ENCODE data around the gene NLRP11. TPM values are rescaled to one million over a fixed set of nuclear protein-coding genes. Genes with fewer than 3 reads are reported as not detected.
"Not testable (repeated sequence)": the region's sequence is repeated elsewhere in the genome, so short reads cannot be mapped to it uniquely, and the experiment has no call there.

The NLRP11 gene
- polyA plus RNA-seq, 10 donors = 0.03 to 0.06 TPM; not detected in 8

GRCh38 chr19:55778331-55778730, 53.5 kb downstream of the NLRP11 start:
- DNase-seq = no peak

GRCh38 chr19:55777528-55777927, 54.3 kb downstream of the NLRP11 start:
- DNase-seq = no peak

GRCh38 chr19:55769632-55770031, 62.2 kb downstream of the NLRP11 start:
- not testable (repeated sequence) for DNase-seq

- not testable (repeated sequence) for DNase-seq
These were observed 63.0 kb downstream of the NLRP11 start, which contains the start of gene RFPL4AL1 for GRCh38 chr19:55768818-55769217. TSS of gene RFPL4AL1 (plus strand) at chr19:55769118. CDS start at chr19:55771805, 2,687 bp downstream.

GRCh38 chr19:55766466-55766865, 65.3 kb downstream of the NLRP11 start:
- no peak for DNase-seq

GRCh38 chr19:55758797-55759196, 73.0 kb downstream of the NLRP11 start, which contains the start of gene RFPL4A:
TSS of gene RFPL4A (plus strand) at chr19:55759097. CDS start at chr19:55761801, 2,704 bp downstream.
- DNase-seq = not testable (repeated sequence)

- DNase-seq = not testable (repeated sequence)
These were observed 75.0 kb downstream of the NLRP11 start for GRCh38 chr19:55756808-55757207.

GRCh38 chr19:55753401-55753800, 78.4 kb downstream of the NLRP11 start:
- no peak for DNase-seq

GRCh38 chr19:55750715-55751114, 81.1 kb downstream of the NLRP11 start:
- no peak for DNase-seq

- DNase-seq = no peak
These were observed 93.5 kb downstream of the NLRP11 start, which contains the start of gene NLRP9 for GRCh38 chr19:55738302-55738701. TSS of gene NLRP9 (minus strand) at chr19:55738402. CDS start at chr19:55738374, 28 bp downstream.

Other genes starting within 250 kb of the NLRP11 start
- 10 to 100 TPM in 8 of 10 donors, 1 to 10 TPM in 2; 8.5 to 13.3 (median 11.1) TPM for gene FIZ1, start 232.5 kb downstream of the NLRP11 start, polyA plus RNA-seq (ENCODE audit: insufficient read length in 10 of 10)
- 1 to 10 TPM; 4.6 to 9.1 (median 7.2) TPM for gene ZNF524, start 231.7 kb downstream of the NLRP11 start, polyA plus RNA-seq (ENCODE audit: insufficient read length in 10 of 10)
- 1 to 10 TPM; 5.0 to 8.7 (median 6.5) TPM for gene ZNF865, start 226.4 kb downstream of the NLRP11 start, polyA plus RNA-seq (ENCODE audit: insufficient read length in 10 of 10)
- 1 to 10 TPM; 5.9 to 9.1 (median 7.5) TPM for gene ZNF784, start 207.4 kb downstream of the NLRP11 start, polyA plus RNA-seq (ENCODE audit: insufficient read length in 10 of 10)
- gene ZNF580, start 191.0 kb downstream of the NLRP11 start, polyA plus RNA-seq (ENCODE audit: insufficient read length in 10 of 10) = 10 to 100 TPM; 17.4 to 27.7 (median 18.9) TPM
- gene ZNF581, start 188.3 kb downstream of the NLRP11 start, polyA plus RNA-seq (ENCODE audit: insufficient read length in 10 of 10) = 10 to 100 TPM; 17.3 to 29.8 (median 24.3) TPM
- 10 to 100 TPM; 10.2 to 17.7 (median 12.1) TPM for gene CCDC106, start 183.8 kb downstream of the NLRP11 start, polyA plus RNA-seq (ENCODE audit: insufficient read length in 10 of 10)
- 100 to 1,000 TPM in 7 of 10 donors, 10 to 100 TPM in 3; 94.9 to 144 (median 118) TPM for gene U2AF2, start 177.0 kb downstream of the NLRP11 start, polyA plus RNA-seq (ENCODE audit: insufficient read length in 10 of 10)
- 10 to 100 TPM; 59.0 to 99.0 (median 74.3) TPM for gene EPN1, start 156.8 kb downstream of the NLRP11 start, polyA plus RNA-seq (ENCODE audit: insufficient read length in 10 of 10)
- under 1 TPM in 2 of 10 donors, not detected in 8; 0.07 to 0.08 TPM for gene NLRP9, start 93.6 kb downstream of the NLRP11 start, polyA plus RNA-seq (ENCODE audit: insufficient read length in 10 of 10)
- gene RFPL4A, start 72.9 kb downstream of the NLRP11 start, polyA plus RNA-seq (ENCODE audit: insufficient read length in 10 of 10) = under 1 TPM in 5 of 10 donors, not detected in 5; 0.27 to 0.51 (median 0.34) TPM
- 1 to 10 TPM in 1 of 10 donors, under 1 TPM in 6, not detected in 3; 0.14 to 1.4 (median 0.45) TPM for gene RFPL4AL1, start 62.9 kb downstream of the NLRP11 start, polyA plus RNA-seq (ENCODE audit: insufficient read length in 10 of 10)
- not detected for gene NLRP4, start 4.5 kb upstream of the NLRP11 start, polyA plus RNA-seq (ENCODE audit: insufficient read length in 10 of 10)
- not detected for gene NLRP13, start 100.3 kb upstream of the NLRP11 start, polyA plus RNA-seq (ENCODE audit: insufficient read length in 10 of 10)
- not detected for gene NLRP8, start 115.8 kb upstream of the NLRP11 start, polyA plus RNA-seq (ENCODE audit: insufficient read length in 10 of 10)
- under 1 TPM in 2 of 10 donors, not detected in 8; 0.13 to 0.26 TPM for gene NLRP5, start 154.8 kb upstream of the NLRP11 start, polyA plus RNA-seq (ENCODE audit: insufficient read length in 10 of 10)